SK-N-SH (cell line): ENCODE data around the gene ITFG2. TPM values are rescaled to one million over a fixed set of nuclear protein-coding genes. Genes with fewer than 3 reads are reported as not detected.

Experiments
- CTCF ChIA-PET: fragments of 300-600, 350-600 bp; formaldehyde crosslinking; extraction: SDS; loops from one replicate; lab custom pipeline; 2021; lab: Yijun Ruan, JAX
- POLR2A ChIA-PET: fragments of 350-600 bp; sonication (Branson Sonifier 250); formaldehyde crosslinking; extraction: SDS; loops from one replicate; lab custom pipeline; 2020; ENCODE audit warnings: antibody characterized with exemption, inconsistent platforms; lab: Yijun Ruan, JAX
- DNase-seq: peaks from one replicate; pipeline ENCODE4 v3.0.0; 2012
- H2AFZ ChIP-seq: fragments of 200-600 bp; sonication (generic); 2 replicates; pipeline ENCODE4 v1.8.1; 2016; ENCODE audit warnings: antibody characterized with exemption, mild to moderate bottlenecking, low read depth
- H3F3A ChIP-seq: fragments of 200-600 bp; sonication (generic); replicated peaks from 2 replicates; pipeline ENCODE3; 2016; ENCODE audit warnings: antibody characterized with exemption, mild to moderate bottlenecking; ENCODE audit not compliant: insufficient read depth
- H3K27ac ChIP-seq, 2 experiments: fragments of 200-500 bp in 1 of 2; fragments of 200-600 bp in 1 of 2; sonication (Bioruptor generic) in 1 of 2; sonication (generic), shearing (Covaris generic) in 1 of 2; 2 replicates each; pipeline versions ENCODE4 v1.5.1 to v1.6.1; 2014 to 2016; ENCODE audit warnings: low read depth in 2 of 2, inconsistent platforms in 1 of 2, low read length in 1 of 2, mild to moderate bottlenecking in 1 of 2, mixed read lengths in 1 of 2
- H3K27me3 ChIP-seq: fragments of 200-600 bp; sonication (generic), shearing (Covaris generic); 2 replicates; pipeline ENCODE4 v1.6.1; 2016; ENCODE audit warnings: mixed run types; ENCODE audit not compliant: insufficient read depth
- H3K36me3 ChIP-seq, 2 experiments: fragments of 200-500 bp in 1 of 2; fragments of 200-600 bp in 1 of 2; sonication (Bioruptor generic) in 1 of 2; sonication (generic) in 1 of 2; replicated peaks in 1 of 2; 2 replicates each; pipeline versions ENCODE3 to v1.5.1; 2014 to 2016; ENCODE audit warnings: low read length in 1 of 2, mild to moderate bottlenecking in 1 of 2; ENCODE audit not compliant: insufficient read depth in 2 of 2, control insufficient read depth in 1 of 2
- H3K4me1 ChIP-seq, 2 experiments: fragments of 200-500 bp in 1 of 2; fragments of 200-600 bp in 1 of 2; sonication (Bioruptor generic) in 1 of 2; sonication (generic), shearing (Covaris generic) in 1 of 2; 2 replicates each; pipeline versions ENCODE4 v1.5.1 to v1.6.1; 2014 to 2016; ENCODE audit warnings: low read depth in 1 of 2, low read length in 1 of 2, mixed run types in 1 of 2; ENCODE audit not compliant: insufficient read depth in 2 of 2, control insufficient read depth in 1 of 2
- H3K4me2 ChIP-seq: fragments of 200-600 bp; sonication (generic), shearing (Covaris generic); 2 replicates; pipeline ENCODE4 v1.6.1; 2017; ENCODE audit warnings: mixed run types
- H3K4me3 ChIP-seq, 2 experiments: fragments of 200-500 bp in 1 of 2; fragments of 200-600 bp in 1 of 2; sonication (Bioruptor generic) in 1 of 2; sonication (generic), shearing (Covaris generic) in 1 of 2; 2 replicates each; pipeline versions ENCODE4 v1.5.1 to v1.8.1; 2014 to 2016; ENCODE audit warnings: low read depth in 2 of 2, inconsistent platforms in 1 of 2, low read length in 1 of 2, mild to moderate bottlenecking in 1 of 2, mixed read lengths in 1 of 2, moderate library complexity in 1 of 2
- H3K79me2 ChIP-seq: fragments of 200-600 bp; sonication (generic); 2 replicates; pipeline ENCODE4 v1.8.1; 2017; ENCODE audit warnings: mild to moderate bottlenecking; ENCODE audit not compliant: insufficient read depth
- H3K9ac ChIP-seq: fragments of 200-600 bp; sonication (generic); 2 replicates; pipeline ENCODE4 v1.6.1; 2017; ENCODE audit warnings: mixed run types
- H3K9me2 ChIP-seq: fragments of 200-600 bp; sonication (generic); 2 replicates; pipeline ENCODE4 v1.6.1; 2017; ENCODE audit warnings: mixed run types
- H3K9me3 ChIP-seq: fragments of 200-600 bp; sonication (generic); 2 replicates; pipeline ENCODE4 v1.6.1; 2017; ENCODE audit warnings: mixed run types, mild to moderate bottlenecking, moderate library complexity
- H4K20me1 ChIP-seq: fragments of 200-600 bp; sonication (generic); 2 replicates; pipeline ENCODE4 v1.6.1; 2017; ENCODE audit warnings: mild to moderate bottlenecking, mixed run types; ENCODE audit not compliant: insufficient read depth
- CHD2 ChIP-seq: fragments of 150-350 bp; IDR thresholded peaks from 2 replicates; pipeline ENCODE4 v1.6.1; 2018; ENCODE audit warnings: low read length; ENCODE audit not compliant: partially characterized antibody
- ELF1 ChIP-seq: IDR thresholded peaks from 2 replicates; pipeline ENCODE4 v1.4.0; 2012
- EP300 ChIP-seq, 2 experiments: IDR thresholded peaks; 2 replicates each; pipeline versions ENCODE4 v1.4.0 to v1.6.1; 2012; ENCODE audit warnings: borderline replicate concordance in 1 of 2, low read depth in 1 of 2, low read length in 1 of 2
- FOSL2 ChIP-seq: IDR thresholded peaks from 2 replicates; pipeline ENCODE4 v1.4.0; 2012; ENCODE audit warnings: low read depth, mild to moderate bottlenecking, moderate library complexity, borderline replicate concordance
- GATA2 ChIP-seq: sonication (generic); formaldehyde crosslinking; IDR thresholded peaks from 2 replicates; pipeline ENCODE4 v1.5.0; 2020; ENCODE audit warnings: mild to moderate bottlenecking, missing genetic modification reagents
- JUND ChIP-seq: IDR thresholded peaks from 2 replicates; pipeline ENCODE4 v1.4.0; 2012
- MEF2A ChIP-seq: IDR thresholded peaks from 2 replicates; pipeline ENCODE4 v1.4.0; 2012; ENCODE audit warnings: low read depth, borderline replicate concordance
- MXI1 ChIP-seq: IDR thresholded peaks from 2 replicates; pipeline ENCODE4 v1.6.1; 2012; ENCODE audit warnings: mild to moderate bottlenecking, low read depth, low read length, improper control_type of control experiment
- NRF1 ChIP-seq: IDR thresholded peaks from 2 replicates; pipeline ENCODE4 v1.6.1; 2012; ENCODE audit warnings: low read depth, mild to moderate bottlenecking, low read length
- PBX3 ChIP-seq: IDR thresholded peaks from 2 replicates; pipeline ENCODE4; 2012
- REST ChIP-seq: IDR thresholded peaks from 2 replicates; pipeline ENCODE4 v1.6.1; 2012; ENCODE audit warnings: mild to moderate bottlenecking, low read depth, low read length, moderate library complexity
- RFX5 ChIP-seq: IDR thresholded peaks from 2 replicates; pipeline ENCODE4 v1.6.1; 2012; ENCODE audit warnings: mild to moderate bottlenecking, improper control_type of control experiment, low read length
- SIN3A ChIP-seq: IDR thresholded peaks from 2 replicates; pipeline ENCODE4 v1.6.1; 2012; ENCODE audit warnings: low read depth, mild to moderate bottlenecking, low read length, moderate library complexity, borderline replicate concordance
- SMC3 ChIP-seq: IDR thresholded peaks from 2 replicates; pipeline ENCODE4 v1.6.1; 2012; ENCODE audit warnings: low read depth, low read length, improper control_type of control experiment
- TEAD4 ChIP-seq: IDR thresholded peaks from 2 replicates; pipeline ENCODE4 v1.4.0; 2012; ENCODE audit warnings: mild to moderate bottlenecking, borderline replicate concordance; ENCODE audit not compliant: insufficient read depth
- YY1 ChIP-seq: IDR thresholded peaks from 2 replicates; pipeline ENCODE4 v1.4.0; 2012; ENCODE audit warnings: low read depth, mild to moderate bottlenecking
- WGBS: methylation state at CpG from one replicate; pipeline ENCODE4 v1.1.6; 2017; ENCODE audit warnings: low lambda C conversion rate; 5-methylcytosine and 5-hydroxymethylcytosine counted together
- polyA plus RNA-seq, 3 experiments: library from polyadenylated mRNA; depleted of rRNA; stranded (reverse); fragments of >200 nt; gene quantifications; 2 replicates each; pipeline ENCODE4 v1.2.3, GENCODE V29; 2012

The ITFG2 gene
- polyA plus RNA-seq, 1 of the 3 experiments (the other 2 are of a cell fraction) = 27.2 TPM

GRCh38 chr12:2841056-2841650 lies 28.7 kb downstream of the ITFG2 start (continued):
- TF ChIP-seq REST (no peak), SMC3 (no peak), YY1 (no peak), RFX5 (no peak), FOSL2 (no peak), TEAD4 (no peak), SIN3A (no peak), GATA2 (no peak), CHD2 (no peak), MEF2A (no peak), ELF1 (no peak), EP300 (IDR thresholded peaks at IDR 0.05; ENCODE audit: borderline replicate concordance in 1 of 2, low read depth in 1 of 2, low read length in 1 of 2) (no peak), JUND (no peak)

- H4K20me1 ChIP-seq = no peaks in the 10 kb centered on the region
- CTCF ChIA-PET = interaction anchor here (1.1 to 2.7 kb wide), 3 partner anchors 11 to 191 kb away, joined by 4 to 13 read pairs (median 11); no protein-coding TSS in a partner anchor
- TF ChIP-seq FOSL2 (no peak), NRF1 (no peak), YY1 (no peak), PBX3 (no peak), TEAD4 (no peak), MXI1 (no peak), EP300 (IDR thresholded peaks at IDR 0.05; ENCODE audit: borderline replicate concordance in 1 of 2, low read depth in 1 of 2, low read length in 1 of 2) (no peak), REST (no peak)
- TF ChIP-seq, all 33 proteins: peak for 0
- H3K27ac ChIP-seq = no peak overlapping the region
- no peak overlapping the region for H3K4me3 ChIP-seq
- no peaks in the 10 kb centered on the region for H3K9me2 ChIP-seq
- H3K4me1 ChIP-seq = peaks cover 0 to 6% of the 10 kb centered on the region in 2 experiments; a peak in 1 of 4 replicates
- no peaks in the 10 kb centered on the region for H3K79me2 ChIP-seq
- no peaks in the 10 kb centered on the region for H3K36me3 ChIP-seq
- H2AFZ ChIP-seq = no peak overlapping the region
- H3K9me3 ChIP-seq = no peaks in the 10 kb centered on the region
- H3K4me2 ChIP-seq = no peak overlapping the region
- H3K9ac ChIP-seq = no peak overlapping the region
- POLR2A ChIA-PET = no interaction called here
- H3F3A ChIP-seq = no peaks in the 10 kb centered on the region
- DNase-seq = no peak
- WGBS = 84% methylated on average over 5 of the region's 5 CpGs
- no peaks in the 10 kb centered on the region for H3K27me3 ChIP-seq
Measured at GRCh38 chr12:2842948-2843347, 30.5 kb downstream of the ITFG2 start.
